ENCODE results near the gene PLEKHA3.

DNA sequence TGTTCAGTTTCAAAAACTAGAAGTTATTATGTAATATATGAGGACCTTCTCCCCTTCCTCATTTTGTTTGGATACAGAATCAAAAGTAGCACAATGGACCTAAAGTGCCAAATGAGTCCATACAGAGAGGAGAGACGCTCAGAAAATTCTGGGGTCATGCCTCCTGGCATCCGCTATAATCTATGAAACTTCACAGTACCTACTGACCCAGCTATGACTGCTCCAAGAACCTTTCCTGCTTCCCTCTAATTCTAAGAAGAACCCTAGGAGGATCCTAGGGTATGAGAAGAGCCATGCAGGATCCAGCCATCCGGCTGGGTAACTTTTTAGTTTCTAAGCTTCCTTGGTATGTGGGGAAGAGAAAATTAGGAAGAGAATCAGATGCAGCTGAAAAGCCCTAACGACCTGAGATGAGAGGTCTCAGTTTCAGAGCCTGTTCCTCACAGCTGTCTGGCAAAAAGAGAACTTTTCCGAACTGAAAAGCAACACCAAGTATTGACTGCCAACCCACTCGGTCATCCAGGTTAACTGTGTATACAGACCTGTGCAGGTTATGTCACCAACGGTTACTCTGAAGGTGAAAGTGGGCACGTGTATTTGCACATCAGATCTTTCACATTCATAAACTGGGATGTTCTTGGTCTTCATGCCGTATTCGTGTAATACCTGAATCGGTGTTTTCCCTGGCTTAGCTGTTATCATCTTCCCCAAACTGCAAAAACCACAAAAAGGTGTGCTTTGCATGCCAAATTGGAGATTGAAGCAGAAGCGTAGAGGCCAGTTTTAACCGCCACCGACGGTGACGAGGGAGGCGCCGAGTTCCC is 30.3 kb upstream of the PLEKHA3 start:
- TF ChIP-seq POLR2A (IDR thresholded peaks at IDR 0.05; ENCODE audit: low read length), result no peak
- TF ChIP-seq GATA1 (IDR thresholded peaks at IDR 0.05; ENCODE audit: low read depth, low read length), result no peak

Data from erythroblast (primary cell).